KMS-11 (cell line): ENCODE measurements around the gene KRT3.

ENCODE experiments used
- H2AFZ ChIP-seq: fragments of 200-600 bp; sonication (generic); 2 replicates; pipeline ENCODE4 v1.6.1; 2016; ENCODE audit warnings: antibody characterized with exemption, mixed run types, low read depth
- H3K27ac ChIP-seq: fragments of 200-600 bp; sonication (generic); 2 replicates; pipeline ENCODE4 v1.6.1; 2016; ENCODE audit warnings: mild to moderate bottlenecking, mixed run types
- H3K27me3 ChIP-seq: fragments of 200-600 bp; sonication (generic); 2 replicates; pipeline ENCODE4 v1.6.1; 2017; ENCODE audit warnings: mild to moderate bottlenecking, low read depth, mixed run types, moderate library complexity; ENCODE audit not compliant: insufficient read depth
- H3K36me3 ChIP-seq: fragments of 200-600 bp; sonication (generic); 2 replicates; pipeline ENCODE4 v1.6.1; 2017; ENCODE audit warnings: mild to moderate bottlenecking, mixed run types; ENCODE audit not compliant: insufficient read depth
- H3K4me1 ChIP-seq: fragments of 200-600 bp; sonication (generic); 2 replicates; pipeline ENCODE4 v1.6.1; 2016; ENCODE audit warnings: mild to moderate bottlenecking, low read depth, mixed run types; ENCODE audit not compliant: poor library complexity, severe bottlenecking
- H3K4me2 ChIP-seq: fragments of 200-600 bp; sonication (generic); 2 replicates; pipeline ENCODE4 v1.7.0; 2016; ENCODE audit warnings: mild to moderate bottlenecking, mixed run types
- H3K4me3 ChIP-seq: fragments of 200-600 bp; sonication (generic); IDR thresholded peaks from 2 replicates; pipeline ENCODE4 v1.6.1; 2017; ENCODE audit warnings: low read depth, low read length, mixed read lengths; ENCODE audit not compliant: insufficient read depth
- H3K79me2 ChIP-seq: fragments of 200-600 bp; sonication (generic); 2 replicates; pipeline ENCODE4 v1.6.1; 2016; ENCODE audit warnings: low read depth, mixed run types; ENCODE audit not compliant: insufficient read depth
- H3K9ac ChIP-seq: fragments of 200-600 bp; sonication (generic); 2 replicates; pipeline ENCODE4 v1.6.1; 2016; ENCODE audit warnings: mild to moderate bottlenecking, mixed run types
- H4K20me1 ChIP-seq: fragments of 200-600 bp; sonication (generic); 2 replicates; pipeline ENCODE4 v1.6.1; 2016; ENCODE audit warnings: mild to moderate bottlenecking, mixed run types; ENCODE audit not compliant: insufficient read depth
- TF ChIP-seq, protein P1 (sequence below): fragments of 200-600 bp; sonication (generic); conservative IDR thresholded peaks from 2 replicates; pipeline ENCODE4 v1.6.1; 2017; ENCODE audit warnings: low read depth, mild to moderate bottlenecking, antibody characterized with exemption, low read length, moderate library complexity, mixed read lengths

KRT3 gene

GRCh38 chr12:52759695-52760094, 36.2 kb downstream of the KRT3 start:
- Histone ChIP-seq H3K27me3 (peaks cover 4% of the 10 kb centered on the region; the same call in 1 of the 2 replicates), H3K9ac (no peak overlapping the region), H2AFZ (no peak overlapping the region), H3K4me2 (no peak overlapping the region), H3K27ac (no peak overlapping the region), H4K20me1 (no peaks in the 10 kb centered on the region), H3K4me3 (no peak overlapping the region), H3K36me3 (no peaks in the 10 kb centered on the region), H3K4me1 (no peaks in the 10 kb centered on the region), H3K79me2 (no peaks in the 10 kb centered on the region)
- TF ChIP-seq, protein P1, sequence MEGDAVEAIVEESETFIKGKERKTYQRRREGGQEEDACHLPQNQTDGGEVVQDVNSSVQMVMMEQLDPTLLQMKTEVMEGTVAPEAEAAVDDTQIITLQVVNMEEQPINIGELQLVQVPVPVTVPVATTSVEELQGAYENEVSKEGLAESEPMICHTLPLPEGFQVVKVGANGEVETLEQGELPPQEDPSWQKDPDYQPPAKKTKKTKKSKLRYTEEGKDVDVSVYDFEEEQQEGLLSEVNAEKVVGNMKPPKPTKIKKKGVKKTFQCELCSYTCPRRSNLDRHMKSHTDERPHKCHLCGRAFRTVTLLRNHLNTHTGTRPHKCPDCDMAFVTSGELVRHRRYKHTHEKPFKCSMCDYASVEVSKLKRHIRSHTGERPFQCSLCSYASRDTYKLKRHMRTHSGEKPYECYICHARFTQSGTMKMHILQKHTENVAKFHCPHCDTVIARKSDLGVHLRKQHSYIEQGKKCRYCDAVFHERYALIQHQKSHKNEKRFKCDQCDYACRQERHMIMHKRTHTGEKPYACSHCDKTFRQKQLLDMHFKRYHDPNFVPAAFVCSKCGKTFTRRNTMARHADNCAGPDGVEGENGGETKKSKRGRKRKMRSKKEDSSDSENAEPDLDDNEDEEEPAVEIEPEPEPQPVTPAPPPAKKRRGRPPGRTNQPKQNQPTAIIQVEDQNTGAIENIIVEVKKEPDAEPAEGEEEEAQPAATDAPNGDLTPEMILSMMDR = no peak

DNA sequence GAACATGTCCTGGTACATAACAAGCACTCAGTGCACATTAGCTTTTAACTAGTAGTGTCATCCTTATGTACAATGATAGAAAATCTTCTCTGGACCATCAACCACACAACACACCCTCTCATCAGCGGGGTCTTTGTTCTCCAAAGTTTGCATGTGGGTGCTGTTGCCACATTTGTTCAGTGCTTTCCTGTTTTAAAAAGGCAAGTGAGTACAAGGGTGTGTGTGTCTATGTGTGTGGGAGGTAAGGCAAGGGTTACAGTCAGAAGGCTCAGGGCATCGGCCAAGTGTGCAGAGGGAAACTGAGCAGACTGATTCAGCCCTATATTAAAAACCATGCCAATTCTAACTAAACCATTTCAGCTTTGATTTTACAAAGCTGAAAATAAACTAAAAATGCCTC, 36.7 kb downstream of the KRT3 start:
- TF ChIP-seq, protein P1 = no peak
- H3K9ac ChIP-seq = no peak overlapping the region
- H3K4me1 ChIP-seq = no peaks in the 10 kb centered on the region
- no peaks in the 10 kb centered on the region for H4K20me1 ChIP-seq
- H3K4me2 ChIP-seq = no peak overlapping the region
- no peak overlapping the region for H2AFZ ChIP-seq
- no peaks in the 10 kb centered on the region for H3K79me2 ChIP-seq
- H3K27ac ChIP-seq = no peak overlapping the region
- H3K4me3 ChIP-seq = no peak overlapping the region
- H3K27me3 ChIP-seq = peaks cover 4% of the 10 kb centered on the region; the same call in 1 of the 2 replicates
- H3K36me3 ChIP-seq = no peaks in the 10 kb centered on the region

DNA sequence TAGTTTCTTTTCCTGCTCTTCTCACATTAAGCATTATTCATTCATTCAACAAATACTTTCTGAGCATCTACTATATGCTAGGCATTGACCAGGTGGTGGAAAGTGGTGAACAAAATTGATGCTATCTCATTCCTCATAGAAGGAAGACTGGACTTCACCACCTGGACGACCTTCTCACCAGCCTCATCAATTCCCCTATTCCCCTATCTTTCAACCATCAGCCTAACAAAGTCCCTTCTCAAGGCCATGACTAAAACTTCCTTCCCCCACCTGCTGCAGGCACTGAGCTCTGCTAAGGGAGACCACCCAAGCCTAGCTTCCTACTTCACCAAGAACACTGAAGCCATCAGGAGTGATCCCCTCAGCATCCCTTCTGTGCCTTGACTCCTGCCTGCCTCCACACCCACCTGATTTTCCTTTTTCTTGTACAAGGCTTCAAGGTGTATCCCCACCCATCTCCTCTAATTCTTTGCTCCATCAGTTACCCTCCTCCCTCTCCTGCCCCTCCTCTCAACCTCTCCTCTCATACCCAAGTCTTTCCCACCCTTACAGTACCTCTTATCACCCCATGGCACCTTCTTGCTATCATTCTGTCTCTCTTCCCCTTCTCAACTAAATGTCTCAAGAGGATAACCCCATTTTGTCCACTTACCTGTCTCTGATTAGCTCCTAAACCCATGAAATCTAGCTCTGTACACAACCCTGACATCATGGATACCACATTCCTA, 38.3 kb downstream of the KRT3 start:
- peaks cover 4% of the 10 kb centered on the region; the same call in 1 of the 2 replicates for H3K27me3 ChIP-seq
- TF ChIP-seq, protein P1 = no peak

GRCh38 chr12:52756281-52756960, 39.5 kb downstream of the KRT3 start:
- Histone ChIP-seq H3K4me2 (no peak overlapping the region), H3K27me3 (no peaks in the 10 kb centered on the region; the same call in 1 of the 2 replicates), H3K79me2 (no peaks in the 10 kb centered on the region), H2AFZ (no peak overlapping the region), H4K20me1 (no peaks in the 10 kb centered on the region), H3K9ac (no peak overlapping the region), H3K27ac (no peak overlapping the region), H3K36me3 (no peaks in the 10 kb centered on the region), H3K4me3 (no peak overlapping the region), H3K4me1 (no peaks in the 10 kb centered on the region)
- TF ChIP-seq, protein P1 = no peak

More for the DNA sequence above, 38.3 kb downstream of the KRT3 start:
- H4K20me1 ChIP-seq = no peaks in the 10 kb centered on the region
- H3K4me3 ChIP-seq = no peak overlapping the region
- H3K4me2 ChIP-seq = no peak overlapping the region
- H3K9ac ChIP-seq = no peak overlapping the region
- no peak overlapping the region for H2AFZ ChIP-seq
- H3K4me1 ChIP-seq = no peaks in the 10 kb centered on the region
- H3K36me3 ChIP-seq = no peaks in the 10 kb centered on the region
- H3K79me2 ChIP-seq = no peaks in the 10 kb centered on the region
- no peak overlapping the region for H3K27ac ChIP-seq
